HepG2 (cell line): ENCODE results near the gene AP3D1. TPM values are rescaled to one million over a fixed set of nuclear protein-coding genes. Genes with fewer than 3 reads are reported as not detected.

Source experiments
- ELF3 ChIP-seq: IDR thresholded peaks from 2 replicates; pipeline ENCODE4 v1.6.1; 2016; ENCODE audit warnings: missing genetic modification reagents, missing compliant biosample characterization
- FOSL2 ChIP-seq: sonication (generic); formaldehyde crosslinking; IDR thresholded peaks from 2 replicates; pipeline ENCODE4 v1.4.0; 2020; ENCODE audit warnings: missing genetic modification reagents
- FOXK2 ChIP-seq: fragments of 450-650 bp; IDR thresholded peaks from 2 replicates; pipeline ENCODE4 v1.6.1; 2016
- FOXM1 ChIP-seq: sonication (generic); formaldehyde crosslinking; IDR thresholded peaks from 2 replicates; pipeline ENCODE4 v1.5.0; 2020; ENCODE audit warnings: missing genetic modification reagents
- GABPB1 ChIP-seq: IDR thresholded peaks from 2 replicates; pipeline ENCODE4 v1.6.1; 2016; ENCODE audit warnings: mild to moderate bottlenecking, missing genetic modification reagents, moderate library complexity, missing compliant biosample characterization
- KDM2A ChIP-seq: sonication (generic); formaldehyde crosslinking; IDR thresholded peaks from 2 replicates; pipeline ENCODE4 v1.4.0; 2020; ENCODE audit warnings: low read depth, missing genetic modification reagents, borderline replicate concordance
- MAX ChIP-seq: IDR thresholded peaks from 2 replicates; pipeline ENCODE4 v1.6.1; 2012; ENCODE audit warnings: inconsistent platforms
- NFYB ChIP-seq: sonication (generic); formaldehyde crosslinking; IDR thresholded peaks from 2 replicates; pipeline ENCODE4 v1.4.0; 2020; ENCODE audit warnings: missing genetic modification reagents
- NR2F6 ChIP-seq, 2 experiments: IDR thresholded peaks; 2 replicates each; pipeline ENCODE4 v1.6.1; 2016; ENCODE audit warnings: antibody characterized with exemption in 1 of 2, mild to moderate bottlenecking in 1 of 2
- PLSCR1 ChIP-seq: sonication (generic); formaldehyde crosslinking; IDR thresholded peaks from 2 replicates; pipeline ENCODE4 v1.5.0; 2020; ENCODE audit warnings: missing genetic modification reagents, mild to moderate bottlenecking, borderline replicate concordance
- PRDM10 ChIP-seq: sonication (generic); formaldehyde crosslinking; IDR thresholded peaks from 2 replicates; pipeline ENCODE4 v1.4.0; 2020; ENCODE audit warnings: low read depth, missing genetic modification reagents
- RAD51 ChIP-seq: fragments of 450-650 bp; IDR thresholded peaks from 2 replicates; pipeline ENCODE4 v1.6.1; 2016; ENCODE audit warnings: borderline replicate concordance
- SP1 ChIP-seq, 2 experiments: fragments of 450-650 bp in 1 of 2; sonication (generic) in 1 of 2; formaldehyde crosslinking in 1 of 2; IDR thresholded peaks; 2 replicates each; pipeline versions ENCODE4 v1.4.0 to v1.6.1; 2016 to 2020; ENCODE audit warnings: missing genetic modification reagents in 1 of 2
- TFAP4 ChIP-seq: sonication (generic); IDR thresholded peaks from 2 replicates; pipeline ENCODE4 v1.6.1; 2016; ENCODE audit warnings: low read depth, borderline replicate concordance
- THAP8 ChIP-seq: sonication (generic); formaldehyde crosslinking; IDR thresholded peaks from 2 replicates; pipeline ENCODE4 v1.5.1; 2020; ENCODE audit warnings: missing genetic modification reagents, mild to moderate bottlenecking, borderline replicate concordance
- UBTF ChIP-seq: sonication (generic); formaldehyde crosslinking; IDR thresholded peaks from 2 replicates; pipeline ENCODE4 v1.4.0; 2020; ENCODE audit warnings: mild to moderate bottlenecking, missing genetic modification reagents
- YEATS4 ChIP-seq: sonication (generic); formaldehyde crosslinking; IDR thresholded peaks from 2 replicates; pipeline ENCODE4 v1.4.0; 2020; ENCODE audit warnings: missing genetic modification reagents, borderline replicate concordance
- ZBTB7B ChIP-seq: sonication (generic); formaldehyde crosslinking; IDR thresholded peaks from 2 replicates; pipeline ENCODE4 v1.4.0; 2020; ENCODE audit warnings: missing genetic modification reagents
- ZNF44 ChIP-seq: sonication (generic); formaldehyde crosslinking; IDR thresholded peaks from 2 replicates; pipeline ENCODE4 v1.5.1; 2020; ENCODE audit warnings: mild to moderate bottlenecking, missing genetic modification reagents
- ZNF629 ChIP-seq: sonication (generic); formaldehyde crosslinking; conservative IDR thresholded peaks from 2 replicates; pipeline ENCODE4 v1.5.0; 2020; ENCODE audit warnings: missing genetic modification reagents
- polyA plus RNA-seq, 8 experiments: library from polyadenylated mRNA; depleted of rRNA in 3 of 8; stranded (reverse) in 7 of 8; unstranded in 1 of 8; fragments of >200 nt; fragmentation: Illumina TruSeq in 4 of 8; extraction: Trizol in 4 of 8; gene quantifications; 2 replicates each; pipeline versions ENCODE4 v1.2.1 to v1.2.3, GENCODE V29; 2011 to 2016; ENCODE audit warnings: low read depth in 4 of 8, missing spikeins in 1 of 8, mixed read lengths in 1 of 8; ENCODE audit not compliant: insufficient read depth in 1 of 8
- total RNA-seq, 5 experiments: library from RNA; depleted of rRNA; stranded (reverse); fragments of >200 nt; fragmentation: Illumina TruSeq; extraction: Trizol; gene quantifications; 2 replicates each; pipeline ENCODE4 v1.2.3, GENCODE V29; 2016; ENCODE audit warnings: low read depth in 1 of 5

AP3D1 gene
- total and polyA plus RNA-seq, 2 of the 13 experiments (the other 11 are each of a cell fraction or from before 2014, with no cell fraction given): 68.0 to 82.6 TPM

- TF ChIP-seq UBTF (CRISPR knock-in tag): 0 out of 2 replicates have a peak, but pooled peaks have one; percentile 9
- TF ChIP-seq ZNF44 (CRISPR knock-in tag): no peak
- peak; percentile 51 for TF ChIP-seq YEATS4
- TF ChIP-seq FOSL2 (CRISPR knock-in tag): peak; percentile 28; the same call in 1 of the 2 replicates
- TF ChIP-seq MAX: peak; percentile 99
- TF ChIP-seq PLSCR1: no peak
- peak; percentile 92 for TF ChIP-seq GABPB1 (CRISPR knock-in tag)
- TF ChIP-seq ELF3 (CRISPR knock-in tag): peak; percentile 41; the same call in 1 of the 2 replicates
- TF ChIP-seq PRDM10 (CRISPR knock-in tag): peak; percentile 52; the same call in 1 of the 2 replicates
- peak; percentile 76 for TF ChIP-seq ZNF629
- peak; percentile 85 for TF ChIP-seq NFYB
- TF ChIP-seq TFAP4: peak; percentile 94
- TF ChIP-seq FOXM1 (CRISPR knock-in tag): no peak
- TF ChIP-seq FOXK2: peak; percentile 68; the same call in 1 of the 2 replicates
- no peak for TF ChIP-seq THAP8 (CRISPR knock-in tag)
- TF ChIP-seq KDM2A (CRISPR knock-in tag): 0 out of 2 replicates have a peak, but pooled peaks have one; percentile 38
- TF ChIP-seq NR2F6 (IDR thresholded peaks at IDR 0.05): no peak
- 0 out of 2 replicates have a peak, but pooled peaks have one; percentile 10 for TF ChIP-seq NR2F6 (CRISPR knock-in tag; IDR thresholded peaks at IDR 0.05)
- TF ChIP-seq ZBTB7B (CRISPR knock-in tag): 0 out of 2 replicates have a peak, but pooled peaks have one; percentile 31
- TF ChIP-seq SP1 (IDR thresholded peaks at IDR 0.05): 0 out of 2 replicates have a peak, but pooled peaks have one; percentile 22
- TF ChIP-seq SP1 (CRISPR knock-in tag; IDR thresholded peaks at IDR 0.05): peak; percentile 96
- TF ChIP-seq RAD51: peak; percentile 31; the same call in 1 of the 2 replicates
Observed at GRCh38 chr19:2151339-2152229, at the start of gene AP3D1 (continued).
